Pancreas (tissue), 10 donors: ENCODE data around the gene AGBL1. TPM values are rescaled to one million over a fixed set of nuclear protein-coding genes. Genes with fewer than 3 reads are reported as not detected.

Experiments
- ATAC-seq, 4 donors: fragments of 200-7000 bp; cut with Tn5 transposase; one replicate each; pipeline versions ENCODE4 v1.8.0 to v1.9.1; 2020; ENCODE audit warnings: mild to moderate bottlenecking in 4 of 4, moderate library complexity in 4 of 4
- DNase-seq, 6 donors: peaks; one replicate each; pipeline ENCODE4 v3.0.0-alpha.2; 2020
- FAIRE-seq: peaks from 2 replicates; lab custom pipeline; 2012; peaks lifted over from hg19 to GRCh38; lab: Jason Lieb, UNC
- H3K27ac ChIP-seq, 4 donors: fragments of 200-600 bp; sonication (generic); 1 replicate in 3 of 4; 2 replicates in 1 of 4; pipeline versions ENCODE4 v1.5.0 to v1.8.0; 2020
- H3K27me3 ChIP-seq, 4 donors: fragments of 200-600 bp; one replicate each; pipeline ENCODE4 v1.8.0; 2021
- H3K36me3 ChIP-seq, 3 donors: fragments of 200-600 bp; sonication (generic) in 1 of 3; one replicate each; pipeline versions ENCODE4 v1.5.0 to v1.8.0; 2020 to 2021
- H3K4me1 ChIP-seq, 3 donors: fragments of 200-600 bp; one replicate each; pipeline ENCODE4 v1.8.0; 2021
- H3K4me3 ChIP-seq, 4 donors: fragments of 200-600 bp; sonication (generic) in 2 of 4; one replicate each; pipeline versions ENCODE4 v1.5.0 to v1.8.0; 2020 to 2021
- H3K9me3 ChIP-seq, 4 donors: fragments of 200-600 bp; one replicate each; pipeline ENCODE4 v1.8.0; 2021
- WGBS, 2 donors: extraction: QIAGEN DNeasy Blood & Tissue Kit; methylation state at CpG; one replicate each; pipeline ENCODE4 v1.1.7; 2013; 5-methylcytosine and 5-hydroxymethylcytosine counted together
- intact Hi-C, 3 donors: fragments of 100-400 bp; cut with DNase I; formaldehyde crosslinking; loops; one replicate each; pipeline versions ENCODE4 v1.11.1 to v1.14.2; 2022
- polyA plus RNA-seq, 2 donors: library from polyadenylated mRNA; stranded (reverse); fragments of 200-250 nt; gene quantifications; one replicate each; pipeline ENCODE4 v1.2.3, GENCODE V29; 2013
- total RNA-seq, 6 donors: library from RNA; stranded (reverse); fragmentation: NEBNext Ultra II Directional in 4 of 6; extraction: Animal tissue kit (Norgen Biotek cat#: 25700) in 4 of 6; gene quantifications; one replicate each; pipeline versions ENCODE4 v1.2.1 to v1.2.4, GENCODE V29; 2021 to 2023
- TF ChIP-seq, protein P1 (sequence below), 4 donors: fragments of 200-600 bp; sonication (generic) in 3 of 4; IDR thresholded peaks; one replicate each; pipeline versions ENCODE4 v1.5.0 to v1.8.0; 2021; ENCODE audit warnings: antibody characterized with exemption in 4 of 4
- donor health status: healthy with polysubstance abuse.
- donor health status: DM: no; HTN: no; CAD: no; lungs with moderate emphysema.
- donor health status: DM: no; HTN: no; CAD: no.
- donor health status: control.
- donor health status: control.
- donor health status: Bipolar disorder and iron deficiency.
- donor health status: DM: yes; HTN: yes; CAD: no.
- donor health status: DM: no; HTN: no; CAD: no.
- donor health status: DM: no; HTN: no; CAD: no.
- donor health status: DM: yes; HTN: yes; CAD: no.

AGBL1 gene
- total and polyA plus RNA-seq, 8 donors = under 0.01 to 0.06 (median 0.05) TPM; not detected in 5

DNA sequence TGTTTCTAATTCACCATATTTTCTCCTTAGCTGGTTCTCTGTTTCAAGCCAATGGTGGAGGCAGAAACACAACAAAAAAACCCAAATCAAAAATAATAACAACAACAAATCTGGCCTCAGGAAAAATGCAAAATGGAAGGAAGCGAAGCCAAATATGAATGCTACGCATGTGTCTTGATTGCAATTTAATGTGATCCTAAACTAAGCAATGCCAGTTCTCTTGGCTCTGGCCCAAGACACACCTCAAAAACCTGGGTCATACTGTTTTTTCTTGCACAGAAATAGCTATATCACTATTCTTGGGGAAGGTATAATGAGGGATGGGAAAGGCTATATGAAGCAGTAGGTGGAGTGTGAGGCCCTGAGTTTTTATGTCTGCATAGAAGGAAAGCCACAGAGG is 724.7 kb downstream of the AGBL1 start:
- no peak for ATAC-seq
- Histone ChIP-seq H3K27ac (no peak overlapping the region), H3K27me3 (peaks cover 0 to 6% (median 0%) of the 10 kb centered on the region in 4 donors), H3K4me3 (no peak overlapping the region), H3K9me3 (no peaks in the 10 kb centered on the region), H3K36me3 (no peaks in the 10 kb centered on the region), H3K4me1 (no peaks in the 10 kb centered on the region)
- TF ChIP-seq, protein P1, sequence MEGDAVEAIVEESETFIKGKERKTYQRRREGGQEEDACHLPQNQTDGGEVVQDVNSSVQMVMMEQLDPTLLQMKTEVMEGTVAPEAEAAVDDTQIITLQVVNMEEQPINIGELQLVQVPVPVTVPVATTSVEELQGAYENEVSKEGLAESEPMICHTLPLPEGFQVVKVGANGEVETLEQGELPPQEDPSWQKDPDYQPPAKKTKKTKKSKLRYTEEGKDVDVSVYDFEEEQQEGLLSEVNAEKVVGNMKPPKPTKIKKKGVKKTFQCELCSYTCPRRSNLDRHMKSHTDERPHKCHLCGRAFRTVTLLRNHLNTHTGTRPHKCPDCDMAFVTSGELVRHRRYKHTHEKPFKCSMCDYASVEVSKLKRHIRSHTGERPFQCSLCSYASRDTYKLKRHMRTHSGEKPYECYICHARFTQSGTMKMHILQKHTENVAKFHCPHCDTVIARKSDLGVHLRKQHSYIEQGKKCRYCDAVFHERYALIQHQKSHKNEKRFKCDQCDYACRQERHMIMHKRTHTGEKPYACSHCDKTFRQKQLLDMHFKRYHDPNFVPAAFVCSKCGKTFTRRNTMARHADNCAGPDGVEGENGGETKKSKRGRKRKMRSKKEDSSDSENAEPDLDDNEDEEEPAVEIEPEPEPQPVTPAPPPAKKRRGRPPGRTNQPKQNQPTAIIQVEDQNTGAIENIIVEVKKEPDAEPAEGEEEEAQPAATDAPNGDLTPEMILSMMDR (IDR thresholded peaks at IDR 0.05) = no peak
- intact Hi-C loops = no loop called here
- no peak for FAIRE-seq
- no peak for DNase-seq
- WGBS, 2 donors = 85 to 92% methylated on average over 2 of the region's 2 CpGs

DNA sequence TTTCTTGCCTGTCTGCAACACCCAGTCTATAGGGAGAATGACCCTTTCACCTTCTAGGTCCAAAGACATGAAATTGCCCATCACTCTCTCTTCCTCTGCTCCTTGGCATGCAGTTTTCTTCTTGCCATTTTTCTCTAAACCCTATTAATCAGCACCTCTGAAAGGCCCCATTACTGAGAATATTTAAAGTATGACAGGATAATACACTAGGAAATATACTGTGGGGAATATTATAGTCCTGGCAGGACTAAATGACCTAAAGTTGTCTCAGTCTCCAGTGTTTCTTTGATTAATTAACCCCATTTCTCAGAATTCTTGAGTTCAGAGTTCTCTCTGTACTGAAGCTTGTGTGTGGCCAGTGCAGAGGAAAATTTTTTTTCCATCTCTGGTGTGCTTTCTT is 730.7 kb downstream of the AGBL1 start:
- Histone ChIP-seq H3K9me3 (no peaks in the 10 kb centered on the region), H3K36me3 (no peaks in the 10 kb centered on the region), H3K27ac (no peak overlapping the region), H3K4me3 (no peak overlapping the region), H3K4me1 (no peaks in the 10 kb centered on the region), H3K27me3 (no peaks in the 10 kb centered on the region)
- no peak for FAIRE-seq
- DNase-seq = no peak
- TF ChIP-seq, protein P1 (IDR thresholded peaks at IDR 0.05) = no peak
- intact Hi-C loops = no loop called here
- no peak for ATAC-seq

DNA sequence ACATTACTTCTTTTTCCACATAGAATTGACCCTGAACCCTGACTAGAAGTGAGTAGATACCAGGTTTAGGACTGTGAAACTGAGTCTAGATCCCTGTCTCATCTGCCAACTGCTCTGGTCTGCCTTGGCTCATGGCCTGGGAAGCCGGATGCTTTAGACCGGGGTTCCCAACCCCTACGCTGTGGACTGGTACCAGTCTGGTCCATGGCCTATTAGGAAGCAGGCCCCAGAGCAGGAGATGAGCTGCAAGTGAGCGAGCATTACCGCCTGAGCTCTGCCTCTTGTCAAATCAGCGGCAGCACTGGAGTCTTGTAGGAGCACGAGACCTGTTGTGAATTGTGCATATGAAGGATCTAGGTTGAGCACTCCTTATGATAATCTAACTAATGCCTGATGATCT is 734.2 kb downstream of the AGBL1 start:
- TF ChIP-seq, protein P1 (IDR thresholded peaks at IDR 0.05) = no peak
- DNase-seq (no peak), ATAC-seq (no peak), FAIRE-seq (no peak)
- Histone ChIP-seq H3K4me3 (no peak overlapping the region), H3K27me3 (no peaks in the 10 kb centered on the region), H3K27ac (no peak overlapping the region), H3K36me3 (no peaks in the 10 kb centered on the region), H3K4me1 (no peaks in the 10 kb centered on the region), H3K9me3 (no peaks in the 10 kb centered on the region)
- WGBS, 2 donors = 81 to 91% methylated on average over 7 of the region's 7 CpGs
- intact Hi-C loops = no loop called here

DNA sequence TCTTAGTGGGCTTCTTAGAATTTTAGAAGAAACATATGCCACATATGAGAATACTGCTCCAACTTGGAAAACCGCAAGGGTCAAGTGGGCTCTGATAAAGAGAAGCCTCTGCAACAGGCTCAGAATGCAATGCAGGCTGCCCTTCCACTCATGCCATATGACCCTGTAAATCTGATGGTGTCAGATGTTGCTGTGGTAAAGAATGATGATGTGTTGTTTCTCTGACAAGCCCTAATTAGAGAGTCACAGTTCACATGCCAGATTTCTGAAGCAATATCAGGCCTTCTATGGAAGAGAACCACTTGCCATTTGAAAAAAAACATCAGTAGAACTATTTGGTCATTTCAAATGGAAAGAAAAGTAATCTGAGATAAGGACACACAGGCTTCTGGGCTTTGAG is 749.6 kb downstream of the AGBL1 start:
- intact Hi-C loops = no loop called here
- ATAC-seq = no peak
- TF ChIP-seq, protein P1 (IDR thresholded peaks at IDR 0.05) = no peak
- Histone ChIP-seq H3K4me1 (no peaks in the 10 kb centered on the region), H3K4me3 (no peak overlapping the region), H3K27ac (no peak overlapping the region), H3K36me3 (no peaks in the 10 kb centered on the region), H3K27me3 (peaks cover 0 to under 1% (median 0%) of the 10 kb centered on the region in 4 donors), H3K9me3 (no peaks in the 10 kb centered on the region)
- FAIRE-seq = no peak
- DNase-seq = no peak
- WGBS, 2 donors = 74 to 77% methylated on average over 1 of the region's 1 CpG

DNA sequence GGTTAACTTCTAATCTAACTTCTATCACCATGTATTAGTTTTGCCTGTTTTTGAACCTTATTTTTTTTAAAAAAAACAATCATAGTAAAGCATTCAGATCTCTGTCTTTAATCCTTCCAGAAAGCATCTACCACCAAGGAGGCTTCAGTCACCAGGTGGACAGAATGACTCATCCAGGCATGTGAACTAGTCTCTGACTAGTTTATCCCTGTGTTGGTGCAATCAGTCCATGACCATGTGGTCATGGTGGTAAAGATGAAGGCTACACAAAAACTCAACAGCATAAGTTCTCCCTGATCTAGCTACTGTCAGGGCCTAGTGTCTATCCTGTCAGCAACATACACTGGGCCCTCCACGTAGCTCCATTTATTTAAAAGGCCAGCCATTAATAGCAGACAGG is 750.6 kb downstream of the AGBL1 start:
- Histone ChIP-seq H3K27me3 (peaks cover 0 to 5% (median 0%) of the 10 kb centered on the region in 4 donors), H3K9me3 (no peaks in the 10 kb centered on the region), H3K4me3 (no peak overlapping the region), H3K36me3 (no peaks in the 10 kb centered on the region), H3K27ac (no peak overlapping the region), H3K4me1 (no peaks in the 10 kb centered on the region)
- TF ChIP-seq, protein P1 (IDR thresholded peaks at IDR 0.05) = no peak
- FAIRE-seq = no peak
- no peak for ATAC-seq
- 79 to 83% methylated on average over 1 of the region's 1 CpG for WGBS, 2 donors
- intact Hi-C loops = no loop called here
- DNase-seq = no peak
